Measurements from ENCODE around the gene AMY1C. TPM values are rescaled to one million over a fixed set of nuclear protein-coding genes. Genes with fewer than 3 reads are reported as not detected.
"Not testable (repeated sequence)": the region's sequence is repeated elsewhere in the genome, so short reads cannot be mapped to it uniquely, and the experiment has no call there.

Gene AMY1C
- not detected for total RNA-seq

DNA sequence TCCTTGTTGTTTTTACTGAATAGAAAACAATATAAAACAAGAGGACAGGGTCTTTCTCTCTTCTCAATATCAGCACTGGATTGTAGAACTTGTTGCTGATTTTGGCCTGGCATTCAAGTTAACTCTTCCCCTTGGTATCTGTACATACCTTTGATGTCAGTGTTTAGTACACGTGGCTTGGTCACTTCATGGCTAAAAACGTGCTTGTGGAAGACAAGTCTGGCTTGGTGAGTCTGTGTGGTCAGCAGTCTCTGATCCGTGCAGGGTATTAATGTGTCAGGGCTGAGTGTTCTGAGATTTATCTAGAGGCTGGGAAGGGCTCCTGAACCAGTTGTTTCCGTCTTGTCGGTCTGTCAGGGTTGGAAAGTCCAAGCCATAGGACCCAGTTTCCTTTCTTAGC is at the start of gene AMY1C:
TSS of gene AMY1C (plus strand) at position 301 of the 400 bp plus-strand sequence. CDS start 572 bp downstream, outside the sequence.
- not testable (repeated sequence) for H3K36me3 Mint-ChIP-seq, H3K9me3 Mint-ChIP-seq, H3K4me1 Mint-ChIP-seq, H3K4me3 Mint-ChIP-seq, DNase-seq, H3K27ac Mint-ChIP-seq, H3K27me3 Mint-ChIP-seq

DNA sequence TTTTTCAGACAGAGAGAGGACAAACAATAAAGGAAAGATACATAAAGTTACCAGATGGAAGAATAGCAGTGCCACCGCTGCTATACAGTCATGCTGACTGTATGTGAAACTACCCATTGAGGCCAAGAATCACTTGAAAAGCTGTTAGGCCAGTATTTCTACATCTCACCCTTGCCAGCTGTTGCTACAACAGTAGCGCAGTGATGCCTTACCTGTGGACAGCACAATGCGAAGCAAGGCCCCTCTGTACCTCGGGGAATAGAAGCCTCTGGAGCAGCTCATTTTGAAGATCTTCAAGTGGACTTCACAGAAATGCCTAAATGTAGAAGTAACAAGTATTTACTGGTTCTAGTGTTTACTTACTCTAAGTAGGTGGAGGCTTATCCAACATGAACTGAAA is 49.0 kb upstream of the AMY1C start:
- not testable (repeated sequence) for H3K4me1 Mint-ChIP-seq, H3K36me3 Mint-ChIP-seq, H3K27me3 Mint-ChIP-seq, H3K4me3 Mint-ChIP-seq, H3K27ac Mint-ChIP-seq, DNase-seq, H3K9me3 Mint-ChIP-seq

DNA sequence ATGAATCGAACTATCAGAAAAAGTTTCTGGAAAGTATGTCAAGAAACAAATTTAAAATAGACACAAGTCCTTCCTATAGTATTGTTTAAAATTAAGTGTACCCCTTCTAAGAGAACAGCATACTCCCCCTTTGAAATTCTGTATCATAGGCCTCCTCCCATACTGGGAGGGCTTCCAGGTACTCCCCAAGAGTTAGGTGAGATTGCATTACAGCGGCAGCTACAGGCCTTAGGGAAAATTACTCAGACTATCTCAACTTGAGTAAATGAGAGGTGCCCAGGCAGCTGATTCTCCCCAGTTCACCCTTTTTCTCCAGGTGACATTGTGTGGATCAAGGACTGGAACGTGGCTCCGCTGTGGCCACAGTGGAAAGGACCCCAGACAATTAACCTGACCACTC is 48.4 kb upstream of the AMY1C start:
- H3K4me3 Mint-ChIP-seq, H3K9me3 Mint-ChIP-seq, DNase-seq, H3K27me3 Mint-ChIP-seq, H3K4me1 Mint-ChIP-seq, H3K27ac Mint-ChIP-seq, H3K36me3 Mint-ChIP-seq: not testable (repeated sequence)

DNA sequence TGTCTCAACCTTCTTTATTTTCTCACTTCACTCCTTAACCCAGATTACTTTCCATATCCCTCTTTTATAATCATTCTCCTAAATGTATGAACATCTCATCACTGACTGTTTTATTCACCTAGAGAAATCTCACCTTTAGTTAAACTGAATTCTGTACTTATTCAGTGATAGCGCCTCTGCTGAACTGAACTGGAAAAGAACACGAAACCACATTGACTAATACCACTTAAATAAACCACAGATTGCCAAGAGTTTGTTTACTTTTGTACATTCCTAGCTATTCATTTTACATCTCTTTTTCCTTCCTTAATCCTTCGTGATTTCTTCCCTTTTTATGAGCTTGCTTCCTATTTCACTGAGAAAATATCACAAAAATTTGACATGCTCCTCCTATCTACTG is 42.0 kb upstream of the AMY1C start:
- not testable (repeated sequence) for DNase-seq, H3K4me3 Mint-ChIP-seq, H3K27me3 Mint-ChIP-seq, H3K36me3 Mint-ChIP-seq, H3K9me3 Mint-ChIP-seq, H3K27ac Mint-ChIP-seq, H3K4me1 Mint-ChIP-seq

DNA sequence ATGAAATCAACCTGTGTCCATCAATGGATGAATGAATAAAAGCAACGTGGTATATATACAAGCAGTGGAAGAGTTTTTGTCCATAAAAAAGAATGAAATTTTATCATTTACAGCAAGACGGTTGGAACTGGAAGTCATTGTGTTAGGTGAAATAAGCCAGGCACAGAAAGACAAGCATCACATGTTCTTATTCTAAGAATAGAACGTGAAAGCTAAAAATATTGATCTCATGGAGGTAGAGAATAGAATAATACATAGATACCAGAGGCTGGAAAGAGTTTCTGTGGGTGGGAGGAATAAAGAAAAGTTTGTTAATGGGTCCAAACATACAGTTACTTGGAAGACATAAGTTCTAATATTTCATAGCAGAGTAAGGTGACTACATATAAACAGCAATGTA is 39.3 kb upstream of the AMY1C start:
- not testable (repeated sequence) for H3K4me3 Mint-ChIP-seq, DNase-seq, H3K27me3 Mint-ChIP-seq, H3K9me3 Mint-ChIP-seq, H3K36me3 Mint-ChIP-seq, H3K4me1 Mint-ChIP-seq, H3K27ac Mint-ChIP-seq

DNA sequence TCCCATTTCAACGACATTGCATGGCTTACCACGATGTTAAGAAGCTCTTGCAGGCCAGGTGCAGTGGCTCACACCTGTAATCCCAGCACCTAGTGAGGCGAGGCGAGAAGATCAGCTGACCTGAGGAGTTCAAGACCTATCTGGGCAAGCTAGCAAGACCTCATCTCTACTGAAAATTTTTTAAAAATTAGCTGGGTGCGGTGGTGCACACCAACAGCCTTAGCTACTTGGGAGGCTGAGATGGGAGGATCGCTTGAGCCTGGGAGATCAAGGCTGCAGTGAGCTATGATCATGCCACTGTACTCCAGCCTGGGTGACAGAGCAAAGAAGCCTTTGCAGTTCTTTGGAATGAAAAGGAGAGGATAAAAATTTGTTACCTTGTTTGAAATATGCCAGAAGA is 32.3 kb upstream of the AMY1C start:
- H3K9me3 Mint-ChIP-seq, H3K4me1 Mint-ChIP-seq, H3K27me3 Mint-ChIP-seq, H3K36me3 Mint-ChIP-seq, DNase-seq, H3K4me3 Mint-ChIP-seq, H3K27ac Mint-ChIP-seq: not testable (repeated sequence)

DNA sequence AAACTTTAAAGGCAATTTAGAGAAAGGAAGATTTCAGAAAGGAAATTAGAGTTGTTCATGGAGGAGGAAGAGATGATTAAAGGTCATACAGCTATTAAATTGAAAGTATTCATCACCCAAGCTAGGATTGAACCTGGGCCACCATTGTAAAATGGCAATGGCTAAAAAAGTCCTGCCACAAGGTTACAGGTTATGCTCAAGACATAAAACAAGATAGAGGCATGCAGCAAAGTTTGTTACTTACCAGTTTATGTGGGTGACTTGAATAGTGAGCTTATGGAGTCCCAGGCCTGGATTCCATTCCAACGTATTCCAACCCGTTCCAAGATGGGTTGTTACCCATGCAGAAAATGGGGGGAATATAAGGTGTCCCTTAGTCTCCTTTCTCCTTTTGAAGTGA is 28.2 kb upstream of the AMY1C start:
- not testable (repeated sequence) for H3K27ac Mint-ChIP-seq, H3K4me3 Mint-ChIP-seq, H3K9me3 Mint-ChIP-seq, H3K36me3 Mint-ChIP-seq, H3K4me1 Mint-ChIP-seq, DNase-seq, H3K27me3 Mint-ChIP-seq

DNA sequence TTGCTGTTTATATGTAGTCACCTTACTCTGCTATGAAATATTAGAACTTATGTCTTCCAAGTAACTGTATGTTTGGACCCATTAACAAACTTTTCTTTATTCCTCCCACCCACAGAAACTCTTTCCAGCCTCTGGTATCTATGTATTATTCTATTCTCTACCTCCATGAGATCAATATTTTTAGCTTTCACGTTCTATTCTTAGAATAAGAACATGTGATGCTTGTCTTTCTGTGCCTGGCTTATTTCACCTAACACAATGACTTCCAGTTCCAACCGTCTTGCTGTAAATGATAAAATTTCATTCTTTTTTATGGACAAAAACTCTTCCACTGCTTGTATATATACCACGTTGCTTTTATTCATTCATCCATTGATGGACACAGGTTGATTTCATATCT is 14.4 kb upstream of the AMY1C start:
- H3K4me3 Mint-ChIP-seq, H3K36me3 Mint-ChIP-seq, H3K27me3 Mint-ChIP-seq, H3K27ac Mint-ChIP-seq, H3K9me3 Mint-ChIP-seq, DNase-seq, H3K4me1 Mint-ChIP-seq: not testable (repeated sequence)

DNA sequence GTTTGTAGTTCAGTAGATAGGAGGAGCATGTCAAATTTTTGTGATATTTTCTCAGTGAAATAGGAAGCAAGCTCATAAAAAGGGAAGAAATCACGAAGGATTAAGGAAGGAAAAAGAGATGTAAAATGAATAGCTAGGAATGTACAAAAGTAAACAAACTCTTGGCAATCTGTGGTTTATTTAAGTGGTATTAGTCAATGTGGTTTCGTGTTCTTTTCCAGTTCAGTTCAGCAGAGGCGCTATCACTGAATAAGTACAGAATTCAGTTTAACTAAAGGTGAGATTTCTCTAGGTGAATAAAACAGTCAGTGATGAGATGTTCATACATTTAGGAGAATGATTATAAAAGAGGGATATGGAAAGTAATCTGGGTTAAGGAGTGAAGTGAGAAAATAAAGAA is 11.7 kb upstream of the AMY1C start:
- not testable (repeated sequence) for H3K4me1 Mint-ChIP-seq, DNase-seq, H3K27ac Mint-ChIP-seq, H3K36me3 Mint-ChIP-seq, H3K27me3 Mint-ChIP-seq, H3K9me3 Mint-ChIP-seq, H3K4me3 Mint-ChIP-seq

DNA sequence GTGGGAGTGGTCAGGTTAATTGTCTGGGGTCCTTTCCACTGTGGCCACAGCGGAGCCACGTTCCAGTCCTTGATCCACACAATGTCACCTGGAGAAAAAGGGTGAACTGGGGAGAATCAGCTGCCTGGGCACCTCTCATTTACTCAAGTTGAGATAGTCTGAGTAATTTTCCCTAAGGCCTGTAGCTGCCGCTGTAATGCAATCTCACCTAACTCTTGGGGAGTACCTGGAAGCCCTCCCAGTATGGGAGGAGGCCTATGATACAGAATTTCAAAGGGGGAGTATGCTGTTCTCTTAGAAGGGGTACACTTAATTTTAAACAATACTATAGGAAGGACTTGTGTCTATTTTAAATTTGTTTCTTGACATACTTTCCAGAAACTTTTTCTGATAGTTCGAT is 5.2 kb upstream of the AMY1C start:
- H3K9me3 Mint-ChIP-seq, H3K27me3 Mint-ChIP-seq, H3K4me1 Mint-ChIP-seq, H3K36me3 Mint-ChIP-seq, H3K4me3 Mint-ChIP-seq, H3K27ac Mint-ChIP-seq, DNase-seq: not testable (repeated sequence)

DNA sequence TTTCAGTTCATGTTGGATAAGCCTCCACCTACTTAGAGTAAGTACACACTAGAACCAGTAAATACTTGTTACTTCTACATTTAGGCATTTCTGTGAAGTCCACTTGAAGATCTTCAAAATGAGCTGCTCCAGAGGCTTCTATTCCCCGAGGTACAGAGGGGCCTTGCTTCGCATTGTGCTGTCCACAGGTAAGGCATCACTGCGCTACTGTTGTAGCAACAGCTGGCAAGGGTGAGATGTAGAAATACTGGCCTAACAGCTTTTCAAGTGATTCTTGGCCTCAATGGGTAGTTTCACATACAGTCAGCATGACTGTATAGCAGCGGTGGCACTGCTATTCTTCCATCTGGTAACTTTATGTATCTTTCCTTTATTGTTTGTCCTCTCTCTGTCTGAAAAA is 4.7 kb upstream of the AMY1C start:
- H3K4me3 Mint-ChIP-seq, H3K27ac Mint-ChIP-seq, H3K27me3 Mint-ChIP-seq, H3K36me3 Mint-ChIP-seq, H3K4me1 Mint-ChIP-seq, DNase-seq, H3K9me3 Mint-ChIP-seq: not testable (repeated sequence)

DNA sequence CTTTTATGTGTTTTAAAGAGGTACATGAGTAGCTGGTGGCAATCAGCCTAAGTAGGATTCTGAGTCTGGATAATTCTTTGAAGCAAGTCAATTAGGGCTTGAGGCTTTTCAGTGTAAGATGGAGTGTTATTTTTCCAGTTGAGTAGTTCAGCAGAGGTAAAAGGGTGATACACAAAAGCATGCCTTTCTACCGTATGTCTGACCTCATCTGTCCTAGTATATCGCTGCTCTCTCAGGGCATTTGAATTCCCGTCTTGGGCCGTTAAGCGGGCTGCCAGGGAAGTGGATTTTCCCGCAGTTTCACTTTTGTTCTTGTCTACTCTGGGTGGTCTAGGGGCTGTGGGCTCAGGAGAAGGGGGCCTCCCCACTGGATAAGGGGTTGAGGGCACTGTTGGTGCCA is 1.4 kb upstream of the AMY1C start:
- not testable (repeated sequence) for H3K27me3 Mint-ChIP-seq, H3K9me3 Mint-ChIP-seq, H3K4me1 Mint-ChIP-seq, H3K27ac Mint-ChIP-seq, H3K36me3 Mint-ChIP-seq, H3K4me3 Mint-ChIP-seq, DNase-seq

DNA sequence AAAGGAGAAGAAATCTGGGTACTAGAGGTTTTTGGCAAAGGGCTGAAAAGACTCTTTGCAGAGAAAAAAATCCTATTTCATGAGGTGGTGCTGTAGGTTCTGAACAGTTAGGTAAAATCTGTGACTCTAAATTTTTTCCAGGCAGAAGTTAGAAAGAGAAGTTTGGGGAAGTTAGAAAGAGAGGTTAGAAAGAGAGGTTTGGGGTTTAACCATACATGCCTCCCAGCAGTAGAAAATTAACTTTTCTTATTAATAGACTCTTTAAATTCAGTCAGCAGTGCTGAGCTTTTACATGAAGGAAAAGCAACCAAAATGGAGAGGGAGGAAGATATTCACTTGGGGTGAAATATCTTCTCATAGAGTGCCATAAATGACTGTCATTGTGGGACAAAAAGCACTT is 12.2 kb downstream of the AMY1C start:
- Mint-ChIP-seq H3K36me3 (no peaks in the 10 kb centered on the region), H3K27me3 (no peaks in the 10 kb centered on the region), H3K27ac (no peak overlapping the region), H3K9me3 (no peaks in the 10 kb centered on the region), H3K4me1 (no peaks in the 10 kb centered on the region), H3K4me3 (no peak overlapping the region)
- no peak for DNase-seq

DNA sequence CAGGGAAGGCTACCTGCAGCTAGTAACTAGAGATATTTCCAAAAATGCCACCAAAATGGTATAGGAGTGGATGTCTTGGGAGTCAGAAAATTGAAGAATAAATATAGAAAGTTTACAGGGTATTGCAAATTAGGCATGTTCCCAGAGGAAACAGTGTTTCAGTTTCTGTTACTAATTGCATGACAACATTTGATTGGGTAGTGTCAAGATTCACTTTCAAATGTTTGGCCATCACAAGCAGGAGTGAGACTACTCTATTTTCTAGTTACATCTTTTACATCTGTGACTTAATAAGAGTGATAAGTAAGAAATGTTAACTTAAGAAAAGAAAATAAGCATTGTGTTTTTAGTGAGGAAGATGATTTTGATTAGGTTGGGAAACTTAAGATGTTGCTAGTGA is 30.2 kb downstream of the AMY1C start:
- no peaks in the 10 kb centered on the region for H3K27me3 Mint-ChIP-seq
- H3K4me1 Mint-ChIP-seq = no peaks in the 10 kb centered on the region
- no peak overlapping the region for H3K27ac Mint-ChIP-seq
- H3K4me3 Mint-ChIP-seq = no peak overlapping the region
- peaks cover 3% of the 10 kb centered on the region for H3K9me3 Mint-ChIP-seq
- DNase-seq = no peak
- no peaks in the 10 kb centered on the region for H3K36me3 Mint-ChIP-seq

DNA sequence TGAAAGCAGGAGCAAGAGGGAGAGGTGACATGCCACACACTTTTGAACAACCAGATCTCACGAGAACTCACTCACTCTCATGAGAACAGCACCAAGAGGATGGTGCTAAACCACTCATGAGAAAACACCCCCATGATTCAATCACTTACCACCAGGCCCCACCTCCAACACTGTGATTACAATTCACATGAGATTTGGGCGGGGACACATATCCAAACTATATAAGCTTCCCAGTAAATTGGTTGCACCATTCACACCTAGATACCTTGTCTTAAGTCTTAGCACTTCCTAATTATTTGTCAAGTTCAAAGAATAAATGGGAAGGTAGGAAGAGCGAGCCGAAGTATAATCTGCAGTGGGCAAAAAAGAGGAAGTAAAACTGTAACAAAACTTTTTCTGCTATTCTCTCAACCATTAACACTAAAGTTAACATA is 34.3 kb downstream of the AMY1C start:
- no peaks in the 10 kb centered on the region for H3K36me3 Mint-ChIP-seq
- no peak overlapping the region for H3K4me3 Mint-ChIP-seq
- no peaks in the 10 kb centered on the region for H3K27me3 Mint-ChIP-seq
- H3K9me3 Mint-ChIP-seq = peaks cover 3% of the 10 kb centered on the region
- no peak overlapping the region for H3K27ac Mint-ChIP-seq
- DNase-seq = no peak
- H3K4me1 Mint-ChIP-seq = no peaks in the 10 kb centered on the region

DNA sequence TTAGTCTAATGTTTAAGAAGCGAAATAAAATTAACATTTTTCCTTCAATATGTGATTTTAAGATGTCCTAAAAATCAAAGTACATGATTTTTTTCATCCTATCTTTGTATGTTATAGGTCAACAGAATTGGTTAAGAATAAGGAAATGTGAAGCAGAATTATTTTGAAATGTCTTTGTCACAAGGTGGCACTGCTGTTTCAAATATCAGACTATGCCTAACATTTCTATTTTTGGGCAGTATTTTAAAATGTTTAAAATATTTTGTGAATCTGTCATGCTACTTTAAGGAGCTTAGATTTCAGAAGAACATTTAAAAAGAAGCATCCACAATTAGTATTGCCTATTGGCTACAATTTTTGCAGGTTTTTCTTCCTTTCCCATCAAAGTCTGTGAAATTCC is 38.7 kb downstream of the AMY1C start:
- H3K4me1 Mint-ChIP-seq = no peaks in the 10 kb centered on the region

DNA sequence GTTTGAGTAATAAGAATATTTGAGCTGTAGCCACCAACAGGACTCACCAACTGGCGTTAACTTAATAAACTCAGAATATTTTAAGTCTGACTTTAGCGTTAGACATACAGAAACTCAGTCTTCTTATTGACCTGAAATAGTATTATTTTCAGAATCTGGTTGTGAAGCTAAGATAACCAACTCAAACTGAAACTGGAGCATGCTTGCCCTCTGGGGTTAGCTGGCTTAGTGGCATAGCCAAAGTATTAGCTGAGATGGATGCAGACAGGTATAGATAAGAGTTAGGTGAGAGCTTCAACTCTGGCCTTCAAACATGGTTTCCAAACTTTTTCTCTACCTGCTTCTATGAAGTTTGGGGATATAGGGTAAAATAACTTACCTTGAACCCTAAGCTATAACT is 40.5 kb downstream of the AMY1C start:
- H3K27ac Mint-ChIP-seq = no peak overlapping the region
- H3K9me3 Mint-ChIP-seq = peaks cover 5% of the 10 kb centered on the region
- H3K4me1 Mint-ChIP-seq = no peaks in the 10 kb centered on the region
- no peaks in the 10 kb centered on the region for H3K27me3 Mint-ChIP-seq
- no peak overlapping the region for H3K4me3 Mint-ChIP-seq
- no peaks in the 10 kb centered on the region for H3K36me3 Mint-ChIP-seq
- no peak for DNase-seq

More for the DNA sequence above, 38.7 kb downstream of the AMY1C start:
- Mint-ChIP-seq H3K27ac (no peak overlapping the region), H3K36me3 (no peaks in the 10 kb centered on the region), H3K9me3 (peaks cover 2% of the 10 kb centered on the region), H3K27me3 (no peaks in the 10 kb centered on the region), H3K4me3 (no peak overlapping the region)
- no peak for DNase-seq

Data from activated naive CD8-positive, alpha-beta T cell treated with anti-CD3 and anti-CD28 coated beads for 36 hours (primary cell).